ENCODE data around the gene RIMKLA.

DNA sequence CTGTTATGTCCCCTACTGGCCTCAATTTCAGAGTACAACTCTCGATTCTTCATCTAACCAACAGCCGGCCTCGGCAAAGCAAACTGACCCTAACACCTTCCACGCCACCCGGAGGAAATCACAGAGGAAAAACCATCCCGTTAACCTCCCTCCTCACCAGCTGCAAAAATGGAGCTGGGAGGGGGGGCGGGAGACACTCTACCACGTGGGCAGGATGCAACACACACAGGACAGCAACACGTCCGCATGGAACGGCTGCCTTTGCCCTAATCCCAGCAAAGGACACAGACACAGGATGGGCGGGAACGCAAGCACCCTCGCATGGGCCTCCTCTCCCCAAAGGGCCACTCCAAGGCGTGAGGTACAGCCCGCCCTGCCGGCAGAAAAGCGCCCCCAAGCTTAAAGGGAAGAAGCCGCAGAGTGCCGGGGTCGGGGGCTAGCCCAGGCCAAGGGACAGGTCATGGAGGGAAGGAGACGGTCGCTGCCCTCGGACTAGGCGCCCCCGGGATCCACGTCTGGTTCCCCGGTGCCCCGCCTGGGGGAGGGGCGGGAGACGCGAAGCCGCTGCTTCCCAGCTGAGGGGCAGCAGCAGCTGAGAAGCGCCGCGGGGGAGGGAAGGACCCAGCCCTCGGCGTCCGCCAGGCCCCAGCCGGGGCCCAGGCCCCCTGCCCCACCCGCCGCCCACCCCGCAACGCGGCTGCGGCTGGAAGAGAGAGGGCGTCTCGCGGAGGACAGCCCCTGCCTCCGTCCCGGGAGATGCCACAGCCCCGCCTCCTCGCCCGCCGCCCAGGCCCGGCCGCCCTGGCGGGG is 46.1 kb upstream of the RIMKLA start:
- no peak for TF ChIP-seq TAF1 (IDR thresholded peaks at IDR 0.05; ENCODE audit: borderline replicate concordance, low read depth, low read length)
- no peak for TF ChIP-seq POLR2AphosphoS5 (IDR thresholded peaks at IDR 0.05; ENCODE audit: low read depth, low read length)
- no peak for TF ChIP-seq POLR2A (IDR thresholded peaks at IDR 0.05; ENCODE audit: low read depth, low read length)

Measured in GM12892 (cell line).